Measurements from ENCODE around the gene ZNF365. TPM values are rescaled to one million over a fixed set of nuclear protein-coding genes. Genes with fewer than 3 reads are reported as not detected.

ZNF365 gene, protein sequence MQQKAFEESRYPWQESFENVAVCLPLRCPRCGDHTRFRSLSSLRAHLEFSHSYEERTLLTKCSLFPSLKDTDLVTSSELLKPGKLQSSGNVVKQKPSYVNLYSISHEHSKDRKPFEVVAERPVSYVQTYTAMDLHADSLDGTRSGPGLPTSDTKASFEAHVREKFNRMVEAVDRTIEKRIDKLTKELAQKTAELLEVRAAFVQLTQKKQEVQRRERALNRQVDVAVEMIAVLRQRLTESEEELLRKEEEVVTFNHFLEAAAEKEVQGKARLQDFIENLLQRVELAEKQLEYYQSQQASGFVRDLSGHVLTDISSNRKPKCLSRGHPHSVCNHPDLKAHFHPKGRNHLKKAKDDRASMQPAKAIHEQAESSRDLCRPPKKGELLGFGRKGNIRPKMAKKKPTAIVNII
- not detected for total RNA-seq

DNA sequence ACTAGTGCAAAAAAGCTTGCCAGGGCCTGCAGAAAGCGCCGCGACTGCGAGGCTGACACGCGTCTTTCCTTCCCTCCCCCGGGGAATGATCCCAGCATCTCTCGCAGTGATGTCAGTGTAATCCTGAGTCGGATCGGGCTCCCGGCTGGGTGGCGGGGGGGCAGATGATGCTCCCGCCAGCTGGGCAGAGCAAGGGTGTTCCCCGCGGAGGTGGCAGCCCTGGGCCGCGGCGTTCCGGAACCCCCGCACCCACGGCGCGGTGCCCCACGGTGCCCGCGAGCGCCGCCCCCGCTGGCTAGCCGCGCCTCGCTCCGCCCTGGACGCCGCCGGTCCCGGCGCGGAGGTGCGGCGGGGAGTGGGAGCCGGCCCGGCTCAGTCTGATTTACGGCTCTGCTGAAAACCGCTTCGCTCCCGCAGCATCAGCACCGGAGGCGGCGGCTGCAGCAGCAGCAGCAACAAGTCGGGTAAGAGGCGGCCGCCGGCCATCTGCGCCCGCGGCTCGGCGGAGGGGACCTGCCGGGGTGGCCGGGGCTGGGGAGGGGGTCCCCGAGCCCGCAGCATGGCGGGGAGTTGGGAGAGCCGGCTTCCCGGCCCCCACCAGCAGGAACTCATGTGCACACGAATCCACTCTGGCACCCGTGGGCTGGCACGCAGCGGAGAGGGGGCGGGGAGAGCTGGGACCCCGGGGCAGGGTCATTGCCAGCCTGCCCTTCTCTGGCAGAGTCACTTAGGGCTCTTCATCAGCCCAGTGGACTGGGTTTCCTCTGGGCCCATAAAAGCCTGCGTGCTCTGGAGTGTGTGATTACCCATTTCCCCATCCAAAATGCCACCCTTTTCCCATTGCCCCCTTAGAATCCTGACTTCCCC is at the start of gene ZNF365:
Gene ZNF365, plus strand, starts transcription at position 375 of the 867 bp plus-strand sequence. CDS start 1,825 bp downstream, outside the sequence.
- Mint-ChIP-seq H3K9me3 (no peaks in the 10 kb centered on the region), H3K4me1 (peaks cover 7% of the 10 kb centered on the region), H3K27me3 (peaks cover 41% of the 10 kb centered on the region), H3K27ac (no peak within 1 kb of the TSS), H3K36me3 (no peaks in the 10 kb centered on the region), H3K4me3 (peak within 1 kb of the TSS; percentile 60)
- DNase-seq, result peak; percentile 47

DNA sequence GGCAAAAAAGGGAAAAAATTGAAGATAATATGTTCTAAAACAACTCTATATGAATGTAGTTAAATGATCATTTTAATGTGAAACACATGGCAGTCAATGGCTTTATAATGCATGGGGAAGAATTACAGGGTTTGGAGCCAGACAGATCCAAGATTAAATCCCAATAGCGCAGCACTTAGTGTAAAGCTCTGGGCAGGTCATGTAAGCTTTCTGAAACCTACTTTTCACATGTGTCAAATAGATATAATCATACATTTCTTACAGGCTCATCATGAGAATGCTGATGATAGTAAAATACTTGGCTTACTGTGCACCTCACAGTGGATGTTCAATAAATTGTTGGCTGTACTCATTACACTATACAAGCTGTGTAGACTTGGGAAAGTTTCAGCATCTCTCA is 48.0 kb upstream of the ZNF365 start:
- H3K4me1 Mint-ChIP-seq, result no peaks in the 10 kb centered on the region

DNA sequence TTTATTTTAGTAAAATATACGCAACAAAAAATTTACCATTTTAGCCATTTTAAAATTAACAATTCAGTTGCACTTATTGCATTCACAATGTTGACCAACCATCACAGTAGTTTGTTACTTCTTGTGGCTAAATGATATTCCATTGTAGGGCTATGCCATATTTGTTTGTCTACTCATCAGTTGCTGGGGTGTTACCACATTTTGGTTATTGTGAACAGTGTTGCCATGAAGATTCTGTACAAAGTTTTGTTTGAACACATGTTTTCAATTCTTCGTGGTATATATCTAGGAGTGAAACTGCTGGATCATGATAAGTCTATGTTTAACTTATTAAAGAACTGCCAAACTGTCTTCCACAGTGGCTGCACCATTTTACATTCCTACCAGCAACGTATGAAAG is 46.3 kb upstream of the ZNF365 start:
- no peak overlapping the region for H3K4me3 Mint-ChIP-seq
- H3K9me3 Mint-ChIP-seq, result no peaks in the 10 kb centered on the region
- H3K4me1 Mint-ChIP-seq, result no peaks in the 10 kb centered on the region
- DNase-seq, result no peak
- H3K27me3 Mint-ChIP-seq, result peaks cover 9% of the 10 kb centered on the region
- no peak overlapping the region for H3K27ac Mint-ChIP-seq
- no peaks in the 10 kb centered on the region for H3K36me3 Mint-ChIP-seq

More for the DNA sequence above, 48.0 kb upstream of the ZNF365 start:
- Mint-ChIP-seq H3K27me3 (peaks cover 14% of the 10 kb centered on the region), H3K4me3 (no peak overlapping the region), H3K27ac (no peak overlapping the region), H3K9me3 (no peaks in the 10 kb centered on the region), H3K36me3 (no peaks in the 10 kb centered on the region)
- DNase-seq, result no peak

GRCh38 chr10:62330213-62330612 is 44.0 kb upstream of the ZNF365 start:
- Mint-ChIP-seq H3K4me3 (no peak overlapping the region), H3K27me3 (peaks cover 23% of the 10 kb centered on the region), H3K9me3 (peaks cover 1% of the 10 kb centered on the region), H3K4me1 (no peaks in the 10 kb centered on the region), H3K36me3 (no peaks in the 10 kb centered on the region), H3K27ac (no peak overlapping the region)
- DNase-seq, result no peak

- H3K27me3 Mint-ChIP-seq, result peaks cover 26% of the 10 kb centered on the region
- peaks cover 2% of the 10 kb centered on the region for H3K4me1 Mint-ChIP-seq
- DNase-seq, result no peak
- no peak overlapping the region for H3K4me3 Mint-ChIP-seq
- H3K27ac Mint-ChIP-seq, result no peak overlapping the region
- peaks cover 1% of the 10 kb centered on the region for H3K9me3 Mint-ChIP-seq
- no peaks in the 10 kb centered on the region for H3K36me3 Mint-ChIP-seq
These were observed 41.8 kb upstream of the ZNF365 start for GRCh38 chr10:62332406-62332805.

- peaks cover 2% of the 10 kb centered on the region for H3K4me1 Mint-ChIP-seq
- DNase-seq, result no peak
- peaks cover 26% of the 10 kb centered on the region for H3K27me3 Mint-ChIP-seq
- no peak overlapping the region for H3K4me3 Mint-ChIP-seq
- H3K9me3 Mint-ChIP-seq, result peaks cover 1% of the 10 kb centered on the region
- H3K36me3 Mint-ChIP-seq, result no peaks in the 10 kb centered on the region
- H3K27ac Mint-ChIP-seq, result no peak overlapping the region
These were observed 40.9 kb upstream of the ZNF365 start for GRCh38 chr10:62333135-62333889.

- Mint-ChIP-seq H3K36me3 (no peaks in the 10 kb centered on the region), H3K27ac (no peak overlapping the region), H3K27me3 (peaks cover 26% of the 10 kb centered on the region), H3K4me3 (no peak overlapping the region), H3K4me1 (peaks cover 2% of the 10 kb centered on the region), H3K9me3 (peaks cover 1% of the 10 kb centered on the region)
- DNase-seq, result no peak
These were observed 40.0 kb upstream of the ZNF365 start for GRCh38 chr10:62333988-62334682.

- peaks cover 6% of the 10 kb centered on the region for H3K9me3 Mint-ChIP-seq
- peaks cover 2% of the 10 kb centered on the region for H3K4me1 Mint-ChIP-seq
- H3K27ac Mint-ChIP-seq, result no peak overlapping the region
- DNase-seq, result no peak
- peaks cover 26% of the 10 kb centered on the region for H3K27me3 Mint-ChIP-seq
- no peak overlapping the region for H3K4me3 Mint-ChIP-seq
- H3K36me3 Mint-ChIP-seq, result no peaks in the 10 kb centered on the region
These were observed 38.8 kb upstream of the ZNF365 start for GRCh38 chr10:62335326-62335725.

DNA sequence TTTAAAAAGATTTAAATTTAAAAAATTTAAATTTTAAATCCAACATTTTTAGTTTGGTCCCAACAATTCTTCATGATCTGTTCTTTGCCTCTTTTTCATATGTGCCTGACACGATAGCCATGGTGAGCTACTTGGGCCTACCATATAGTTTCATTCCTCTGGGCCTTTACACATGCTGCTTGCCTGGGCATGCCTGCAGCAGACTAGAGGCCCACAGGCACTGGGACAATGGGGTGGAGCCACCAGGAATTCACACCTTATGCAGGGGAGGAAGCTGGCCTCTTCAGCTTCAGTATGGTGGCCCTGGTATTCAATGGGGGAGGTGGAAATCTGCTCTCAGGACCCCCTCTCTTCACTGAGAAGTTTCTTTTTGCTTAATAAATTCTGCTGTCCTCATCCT is 37.8 kb upstream of the ZNF365 start:
- H3K36me3 Mint-ChIP-seq, result no peaks in the 10 kb centered on the region
- peaks cover 12% of the 10 kb centered on the region for H3K9me3 Mint-ChIP-seq
- peaks cover 2% of the 10 kb centered on the region for H3K4me1 Mint-ChIP-seq
- no peak overlapping the region for H3K4me3 Mint-ChIP-seq
- no peak overlapping the region for H3K27ac Mint-ChIP-seq
- peaks cover 26% of the 10 kb centered on the region for H3K27me3 Mint-ChIP-seq
- DNase-seq, result no peak

DNA sequence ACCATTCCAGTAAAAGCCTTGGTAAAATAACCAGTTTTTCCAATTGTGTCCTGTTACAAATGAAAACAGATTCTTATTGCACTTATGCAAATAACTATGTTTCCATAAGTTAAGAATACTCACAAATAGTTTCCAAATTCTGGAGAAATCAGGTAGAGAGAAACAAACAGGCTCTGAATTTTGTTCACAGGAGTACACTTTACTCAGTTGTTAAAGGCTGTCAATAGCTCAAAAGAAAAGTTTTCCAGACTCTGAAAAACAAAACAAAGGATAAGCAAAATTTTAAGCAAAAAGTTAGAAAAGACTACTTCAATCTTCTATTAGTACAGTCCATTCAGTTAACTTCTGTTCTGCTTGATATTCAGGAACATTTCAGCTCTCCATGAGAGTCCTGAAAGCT is 32.8 kb upstream of the ZNF365 start:
- peaks cover 3% of the 10 kb centered on the region for H3K36me3 Mint-ChIP-seq
- H3K4me3 Mint-ChIP-seq, result no peak overlapping the region
- H3K27me3 Mint-ChIP-seq, result peaks cover 3% of the 10 kb centered on the region
- DNase-seq, result no peak
- H3K27ac Mint-ChIP-seq, result no peak overlapping the region
- H3K9me3 Mint-ChIP-seq, result peaks cover 24% of the 10 kb centered on the region
- H3K4me1 Mint-ChIP-seq, result no peaks in the 10 kb centered on the region

DNA sequence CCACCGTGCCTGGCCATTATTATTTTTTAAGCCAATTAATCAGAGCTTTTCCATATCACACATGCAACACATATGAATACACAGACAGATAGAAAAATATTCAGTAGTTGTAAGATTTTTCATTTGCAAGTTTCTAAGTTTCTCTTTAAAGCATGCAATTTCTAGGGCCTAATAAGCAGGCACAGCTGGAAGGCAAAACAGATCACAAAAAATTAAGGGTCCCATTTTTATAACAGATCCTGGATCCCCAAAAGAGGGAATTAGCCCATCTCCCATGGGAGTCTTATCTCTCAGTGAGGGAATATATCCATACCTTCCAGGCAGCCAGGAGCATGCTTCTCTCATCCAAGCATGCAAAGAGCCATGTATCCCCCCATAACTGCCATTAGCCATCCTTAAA is 31.2 kb upstream of the ZNF365 start:
- Mint-ChIP-seq H3K4me3 (no peak overlapping the region), H3K4me1 (no peaks in the 10 kb centered on the region), H3K36me3 (peaks cover 3% of the 10 kb centered on the region), H3K27ac (no peak overlapping the region), H3K27me3 (peaks cover 3% of the 10 kb centered on the region), H3K9me3 (peaks cover 30% of the 10 kb centered on the region)
- DNase-seq, result no peak

DNA sequence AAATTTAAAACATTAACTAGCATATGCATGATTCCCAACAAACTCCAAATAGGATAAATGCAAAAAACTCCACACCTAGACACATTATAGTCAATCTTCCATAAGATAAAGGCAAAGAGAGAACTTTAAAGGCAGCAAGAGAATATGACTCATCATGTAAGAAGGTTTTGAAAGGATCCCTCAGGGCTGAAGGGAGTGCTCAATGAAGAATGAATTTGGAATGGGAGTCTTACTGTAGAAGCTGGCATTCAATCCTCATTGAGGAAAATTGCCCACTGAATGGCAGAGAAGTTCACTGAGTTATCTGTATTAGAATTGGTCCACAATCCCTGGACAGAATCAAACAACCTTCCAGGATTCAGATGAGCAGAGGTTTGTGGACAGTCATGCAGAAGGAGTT is 26.1 kb upstream of the ZNF365 start:
- H3K27me3 Mint-ChIP-seq, result peaks cover 3% of the 10 kb centered on the region
- no peak overlapping the region for H3K27ac Mint-ChIP-seq
- peaks cover 8% of the 10 kb centered on the region for H3K4me1 Mint-ChIP-seq
- H3K36me3 Mint-ChIP-seq, result peaks cover 6% of the 10 kb centered on the region
- H3K4me3 Mint-ChIP-seq, result no peak overlapping the region
- H3K9me3 Mint-ChIP-seq, result peaks cover 34% of the 10 kb centered on the region
- no peak for DNase-seq

DNA sequence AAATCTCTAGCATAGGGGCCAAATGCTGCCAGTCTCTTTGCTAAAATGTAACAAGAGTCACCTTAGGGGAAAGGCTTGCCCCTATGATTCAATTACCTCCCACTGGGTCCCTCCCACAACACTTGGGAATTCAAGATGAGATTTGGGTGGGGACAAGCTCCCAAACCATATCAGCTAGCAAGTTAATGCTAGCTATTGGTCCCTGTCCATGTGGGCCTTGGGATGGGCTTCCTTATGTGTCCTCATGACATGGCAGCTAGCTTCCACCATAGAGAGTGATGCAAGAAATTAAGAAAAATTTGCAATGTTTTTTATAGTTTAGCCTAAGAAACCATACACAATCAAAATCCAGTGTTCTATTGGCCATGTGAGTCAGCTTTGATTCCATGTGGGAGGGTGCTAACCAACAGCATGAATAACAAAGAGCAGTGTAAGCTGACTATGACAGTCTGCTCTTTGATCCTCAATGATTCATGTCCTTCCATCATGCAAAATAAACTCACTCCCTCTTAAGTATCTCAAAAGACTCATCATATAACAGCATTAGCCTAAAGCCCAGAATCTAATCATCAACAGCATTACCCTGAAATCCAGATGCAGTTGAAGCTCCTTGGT is 21.7 kb upstream of the ZNF365 start:
- H3K9me3 Mint-ChIP-seq, result peaks cover 33% of the 10 kb centered on the region

DNA sequence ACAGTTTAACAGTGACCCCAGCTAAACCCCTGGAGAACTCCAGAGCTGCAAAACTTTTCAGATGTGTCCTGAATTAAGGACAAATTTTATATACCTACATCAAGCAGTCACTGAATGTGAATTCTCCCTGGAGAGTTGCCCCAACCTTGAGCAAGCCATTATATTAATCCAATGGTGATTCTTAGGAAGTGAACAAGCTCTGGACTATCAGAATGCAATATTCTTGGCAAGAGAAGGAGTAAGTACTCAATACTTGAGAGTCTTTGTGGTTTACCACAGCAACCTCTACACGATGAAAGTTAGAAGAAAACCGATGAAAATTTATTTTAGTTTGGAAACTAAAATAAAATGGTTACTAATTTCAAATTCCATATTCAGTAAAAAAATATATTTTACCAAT is 19.3 kb upstream of the ZNF365 start:
- no peak overlapping the region for H3K4me3 Mint-ChIP-seq
- H3K27ac Mint-ChIP-seq, result no peak overlapping the region
- peaks cover 3% of the 10 kb centered on the region for H3K36me3 Mint-ChIP-seq
- peaks cover 21% of the 10 kb centered on the region for H3K9me3 Mint-ChIP-seq
- no peak for DNase-seq
- no peaks in the 10 kb centered on the region for H3K27me3 Mint-ChIP-seq
- H3K4me1 Mint-ChIP-seq, result peaks cover 12% of the 10 kb centered on the region

More for the DNA sequence above, 21.7 kb upstream of the ZNF365 start:
- no peak for DNase-seq
- Mint-ChIP-seq H3K4me1 (peaks cover 12% of the 10 kb centered on the region), H3K27me3 (no peaks in the 10 kb centered on the region), H3K4me3 (no peak overlapping the region), H3K27ac (peak overlapping the region; percentile 17), H3K36me3 (peaks cover 3% of the 10 kb centered on the region)
